Retinal pigment epithelial cell (primary cell): Measurements from ENCODE around the gene LMF1.

Experiments used
- DNase-seq: peaks from one replicate; pipeline ENCODE4 v3.0.0-alpha.2; 2010; ENCODE audit warnings: low read depth
- H3K4me3 ChIP-seq: 2 replicates; pipeline ENCODE4 v1.5.1; 2011; ENCODE audit warnings: mild to moderate bottlenecking, low read length, control low read depth, moderate library complexity
- TF ChIP-seq, protein P1 (sequence below): conservative IDR thresholded peaks from 2 replicates; pipeline ENCODE4 v1.5.1; 2011; ENCODE audit warnings: low read depth, low read length, control low read depth, inconsistent platforms

The LMF1 gene

GRCh38 chr16:984736-985636 is 14.2 kb upstream of the LMF1 start:
- no peak overlapping the region for H3K4me3 ChIP-seq
- no peak for DNase-seq
- TF ChIP-seq, protein P1, sequence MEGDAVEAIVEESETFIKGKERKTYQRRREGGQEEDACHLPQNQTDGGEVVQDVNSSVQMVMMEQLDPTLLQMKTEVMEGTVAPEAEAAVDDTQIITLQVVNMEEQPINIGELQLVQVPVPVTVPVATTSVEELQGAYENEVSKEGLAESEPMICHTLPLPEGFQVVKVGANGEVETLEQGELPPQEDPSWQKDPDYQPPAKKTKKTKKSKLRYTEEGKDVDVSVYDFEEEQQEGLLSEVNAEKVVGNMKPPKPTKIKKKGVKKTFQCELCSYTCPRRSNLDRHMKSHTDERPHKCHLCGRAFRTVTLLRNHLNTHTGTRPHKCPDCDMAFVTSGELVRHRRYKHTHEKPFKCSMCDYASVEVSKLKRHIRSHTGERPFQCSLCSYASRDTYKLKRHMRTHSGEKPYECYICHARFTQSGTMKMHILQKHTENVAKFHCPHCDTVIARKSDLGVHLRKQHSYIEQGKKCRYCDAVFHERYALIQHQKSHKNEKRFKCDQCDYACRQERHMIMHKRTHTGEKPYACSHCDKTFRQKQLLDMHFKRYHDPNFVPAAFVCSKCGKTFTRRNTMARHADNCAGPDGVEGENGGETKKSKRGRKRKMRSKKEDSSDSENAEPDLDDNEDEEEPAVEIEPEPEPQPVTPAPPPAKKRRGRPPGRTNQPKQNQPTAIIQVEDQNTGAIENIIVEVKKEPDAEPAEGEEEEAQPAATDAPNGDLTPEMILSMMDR: no peak

- H3K4me3 ChIP-seq: peak overlapping the region; percentile 58
- DNase-seq: no peak
- TF ChIP-seq, protein P1: no peak
Measured at GRCh38 chr16:984121-984694, 13.4 kb upstream of the LMF1 start.

DNA sequence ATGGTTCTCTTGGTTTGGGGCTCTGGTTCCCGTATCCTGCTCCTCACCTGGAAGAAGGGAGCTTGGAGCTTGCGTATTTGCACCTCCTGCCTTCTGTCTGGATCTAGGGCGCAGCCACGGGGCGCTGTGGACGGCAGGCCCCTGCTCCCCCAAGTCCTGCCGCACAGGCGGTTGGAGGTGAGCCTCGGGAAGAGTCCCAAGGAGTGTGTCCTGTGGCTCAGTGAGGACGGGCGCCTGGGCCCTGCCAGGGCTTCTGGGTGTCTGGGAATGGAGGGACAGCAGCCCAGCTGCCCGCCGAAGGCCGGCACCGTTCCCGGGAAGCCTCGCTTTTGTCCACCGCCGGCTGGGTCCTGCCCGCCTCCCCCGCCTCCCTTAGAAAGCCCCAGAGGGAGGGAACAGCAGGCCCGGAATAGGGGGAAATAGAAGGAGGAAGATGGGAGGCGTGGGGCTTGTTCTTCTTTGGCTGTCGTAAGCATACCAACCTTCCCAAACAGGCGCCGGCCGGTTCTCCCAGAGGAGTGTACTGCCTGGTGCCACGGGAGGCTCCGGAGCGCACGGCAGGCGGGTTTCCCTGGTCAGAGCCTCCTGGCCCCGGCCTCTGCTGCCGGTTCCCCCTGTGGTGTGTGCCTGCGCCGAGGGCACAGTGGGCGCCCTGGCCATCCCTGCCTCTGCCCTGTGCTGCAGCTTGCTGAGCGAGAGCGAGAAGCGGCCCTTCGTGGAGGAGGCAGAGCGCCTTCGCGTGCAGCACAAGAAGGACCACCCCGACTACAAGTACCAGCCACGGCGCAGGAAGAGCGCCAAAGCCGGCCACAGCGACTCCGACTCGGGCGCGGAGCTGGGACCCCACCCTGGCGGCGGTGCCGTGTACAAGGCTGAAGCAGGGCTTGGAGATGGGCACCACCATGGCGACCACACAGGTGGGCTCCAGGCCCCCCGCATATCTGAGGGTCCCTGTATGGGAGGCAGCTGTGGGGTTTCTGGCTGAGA is 12.6 kb upstream of the LMF1 start:
- DNase-seq: no peak
- TF ChIP-seq, protein P1: no peak

GRCh38 chr16:982145-983043 is 11.6 kb upstream of the LMF1 start:
- H3K4me3 ChIP-seq: peak overlapping the region; percentile 58
- TF ChIP-seq, protein P1: no peak
- no peak for DNase-seq

More for the DNA sequence above, 12.6 kb upstream of the LMF1 start:
- H3K4me3 ChIP-seq: peak overlapping the region; percentile 58

- TF ChIP-seq, protein P1: no peak
- DNase-seq: no peak
- H3K4me3 ChIP-seq: peak within 1 kb of the TSS; percentile 58
Measured at GRCh38 chr16:981695-982144, 10.9 kb upstream of the LMF1 start, which contains the start of gene SOX8. SOX8 (plus strand) TSS chr16:981770; CDS start chr16:981923, 153 bp downstream.

- peak overlapping the region; percentile 25 for H3K4me3 ChIP-seq
- TF ChIP-seq, protein P1: no peak
- DNase-seq: no peak
Measured at GRCh38 chr16:980595-980854, 9.7 kb upstream of the LMF1 start.
